B cell (primary cell): ENCODE measurements around the gene MTG2. TPM values are rescaled to one million over a fixed set of nuclear protein-coding genes. Genes with fewer than 3 reads are reported as not detected.

Experiments
- ATAC-seq: fragments of 200-7000 bp; cut with Tn5 transposase; one replicate; pipeline ENCODE4 v1.10.0; 2021; ENCODE audit warnings: low read depth, mild to moderate bottlenecking, moderate number of reproducible peaks, moderate library complexity
- CTCF ChIA-PET: fragments of 350-600 bp; sonication (Branson Sonifier 250); formaldehyde crosslinking; loops from one replicate; lab custom pipeline; 2021; ENCODE audit warnings: antibody characterized with exemption, inconsistent platforms; lab: Charles Lee
- POLR2A ChIA-PET: fragments of 350-600 bp; sonication (Branson Sonifier 250); formaldehyde crosslinking; loops from one replicate; lab custom pipeline; 2021; ENCODE audit warnings: antibody characterized with exemption; lab: Charles Lee
- DNase-seq: peaks from one replicate; pipeline ENCODE4 v3.0.0; 2013
- H2AFZ ChIP-seq: 2 replicates; pipeline ENCODE4 v1.6.1; 2012; ENCODE audit warnings: mild to moderate bottlenecking, low read depth, low read length; ENCODE audit not compliant: insufficient read depth, poor library complexity, severe bottlenecking
- H3K27ac ChIP-seq, 2 donors: 1 replicate in 1 of 2; 2 replicates in 1 of 2; pipeline ENCODE4 v1.5.1; 2012 to 2013; ENCODE audit warnings: low read length in 2 of 2, mild to moderate bottlenecking in 2 of 2, moderate library complexity in 1 of 2
- H3K27me3 ChIP-seq, 4 experiments: fragments of 200-600 bp in 1 of 4; sonication (generic) in 1 of 4; replicated peaks in 1 of 4; 1 replicate in 2 of 4; 2 replicates in 2 of 4; pipeline versions ENCODE4 v1.6.1 to v1.7.0; 2013 to 2016; ENCODE audit warnings: low read length in 3 of 4, mild to moderate bottlenecking in 2 of 4, mixed read lengths in 1 of 4, moderate library complexity in 1 of 4; ENCODE audit not compliant: insufficient read depth in 4 of 4, control insufficient read depth in 3 of 4; ENCODE audit errors: control extremely low read depth in 1 of 4
- H3K36me3 ChIP-seq, 2 experiments: replicated peaks in 1 of 2; 1 replicate in 1 of 2; 2 replicates in 1 of 2; pipeline versions ENCODE4 v1.6.1 to v1.7.1; 2013; ENCODE audit warnings: low read length in 1 of 2; ENCODE audit not compliant: insufficient read depth in 2 of 2, control insufficient read depth in 1 of 2; ENCODE audit errors: control extremely low read depth in 1 of 2, extremely low read depth in 1 of 2
- H3K4me1 ChIP-seq, 2 donors: fragments of 200-600 bp in 1 of 2; sonication (generic) in 1 of 2; 1 replicate in 1 of 2; 2 replicates in 1 of 2; pipeline versions ENCODE4 v1.5.1 to v1.6.1; 2013 to 2017; ENCODE audit warnings: low read length in 2 of 2; ENCODE audit not compliant: control insufficient read depth in 2 of 2, insufficient read depth in 2 of 2
- H3K4me2 ChIP-seq: replicated peaks from 2 replicates; pipeline ENCODE3; 2012; ENCODE audit warnings: mild to moderate bottlenecking, low read depth, low read length; ENCODE audit not compliant: poor library complexity, severe bottlenecking
- H3K4me3 ChIP-seq, 5 experiments: fragments of 200-600 bp in 1 of 5; sonication (generic) in 1 of 5; 1 replicate in 3 of 5; 2 replicates in 2 of 5; pipeline versions ENCODE4 v1.5.1 to v1.7.0; 2011 to 2016; ENCODE audit warnings: low read length in 4 of 5, mild to moderate bottlenecking in 4 of 5, low read depth in 2 of 5, control low read depth in 1 of 5, moderate library complexity in 1 of 5; ENCODE audit not compliant: insufficient read depth in 1 of 5; ENCODE audit errors: control extremely low read depth in 1 of 5, extremely low read depth in 1 of 5
- H3K79me2 ChIP-seq: fragments of 200-600 bp; sonication (generic); one replicate; pipeline ENCODE4 v1.6.0; 2016; ENCODE audit warnings: low read length; ENCODE audit not compliant: control insufficient read depth, insufficient read depth
- H3K9ac ChIP-seq: fragments of 200-600 bp; sonication (generic); 2 replicates; pipeline ENCODE4 v1.6.1; 2017; ENCODE audit warnings: mild to moderate bottlenecking, low read length, moderate library complexity
- H3K9me3 ChIP-seq, 3 donors: one replicate each; pipeline versions ENCODE4 v1.6.1 to v1.7.1; 2013; ENCODE audit warnings: low read length in 2 of 3; ENCODE audit not compliant: control insufficient read depth in 2 of 3, insufficient read depth in 1 of 3; ENCODE audit errors: control extremely low read depth in 1 of 3
- H4K20me1 ChIP-seq: 2 replicates; pipeline ENCODE4 v1.6.0; 2012; ENCODE audit warnings: mild to moderate bottlenecking, low read length; ENCODE audit not compliant: insufficient read depth, control insufficient read depth, poor library complexity, severe bottlenecking
- H3K27ac Mint-ChIP-seq: one replicate; pipeline ENCODE4 v1.8.0; 2021; ENCODE audit warnings: mixed read lengths
- H3K27me3 Mint-ChIP-seq: one replicate; pipeline ENCODE4 v1.8.0; 2021; ENCODE audit warnings: mixed read lengths
- H3K4me1 Mint-ChIP-seq: one replicate; pipeline ENCODE4 v1.8.0; 2021; ENCODE audit warnings: mixed read lengths
- H3K4me3 Mint-ChIP-seq: one replicate; pipeline ENCODE4 v1.8.0; 2021; ENCODE audit warnings: mixed read lengths
- H3K9me3 Mint-ChIP-seq: one replicate; pipeline ENCODE4 v1.8.0; 2022; ENCODE audit warnings: mixed read lengths; ENCODE audit not compliant: insufficient read depth
- CTCF ChIP-seq: fragments of 200-600 bp; IDR thresholded peaks from one replicate; pipeline ENCODE4 v1.8.0; 2022; ENCODE audit warnings: antibody characterized with exemption, mild to moderate bottlenecking
- EZH2 ChIP-seq: IDR thresholded peaks from 2 replicates; pipeline ENCODE4 v1.6.1; 2012; ENCODE audit warnings: borderline replicate concordance, low read depth, mild to moderate bottlenecking, moderate library complexity, low read length; ENCODE audit not compliant: insufficient read depth, poor library complexity, severe bottlenecking
- WGBS: methylation state at CpG from one replicate; pipeline ENCODE4 v1.1.5; 2013; ENCODE audit warnings: missing lambda C conversion rate; ENCODE audit not compliant: insufficient coverage; 5-methylcytosine and 5-hydroxymethylcytosine counted together
- intact Hi-C: fragments of 100-400 bp; cut with micrococcal nuclease; formaldehyde crosslinking; loops from one replicate; pipeline ENCODE4 v1.10.0; 2022
- polyA plus RNA-seq: library from polyadenylated mRNA; depleted of rRNA; stranded (reverse); fragments of >200 nt; gene quantifications from 2 replicates; pipeline ENCODE4 v1.2.3, GENCODE V29; 2012
- total RNA-seq, 2 donors: library from RNA; stranded (reverse); fragments of 120-200 nt in 1 of 2; gene quantifications; 1 replicate in 1 of 2; 2 replicates in 1 of 2; pipeline versions ENCODE4 v1.2.3 to v1.2.4, GENCODE V29; 2013 to 2022

Gene MTG2
- total and polyA plus RNA-seq, 2 donors (not counting 1 experiment from before 2014, with no cell fraction given) = 29.6 to 48.4 TPM

GRCh38 chr20:62248890-62249560 is 66.2 kb downstream of the MTG2 start:
- peaks cover 30% of the 10 kb centered on the region for H3K4me1 Mint-ChIP-seq

More at GRCh38 chr20:62248890-62249560, 66.2 kb downstream of the MTG2 start:
- no peaks in the 10 kb centered on the region for H3K9me3 Mint-ChIP-seq
- no peak overlapping the region for H3K4me3 Mint-ChIP-seq
- no peak overlapping the region for H2AFZ ChIP-seq
- H3K4me2 ChIP-seq = peak overlapping the region; percentile 9
- ChIA-PET CTCF (no interaction called here), POLR2A (interaction anchor here (0.7 to 1.1 kb wide), 2 partner anchors 9 to 57 kb away, joined by 3 read pairs; no protein-coding TSS in a partner anchor)
- H3K9ac ChIP-seq = no peak overlapping the region
- no peak overlapping the region for H3K27ac ChIP-seq
- H4K20me1 ChIP-seq = peaks cover 93% of the 10 kb centered on the region
- intact Hi-C loops = no loop called here
- WGBS = 71% methylated on average over 3 of the region's 6 CpGs
- ATAC-seq (no peak), DNase-seq (no peak)
- no peak overlapping the region for H3K4me3 ChIP-seq
- no peaks in the 10 kb centered on the region for H3K9me3 ChIP-seq
- peak overlapping the region; percentile 37 for H3K27ac Mint-ChIP-seq
- H3K27me3 Mint-ChIP-seq = no peaks in the 10 kb centered on the region
- H3K4me1 ChIP-seq = peaks cover 9 to 16% of the 10 kb centered on the region in 2 donors
- H3K36me3 ChIP-seq = peaks cover 0 to 13% of the 10 kb centered on the region in 2 experiments
- peaks cover 98% of the 10 kb centered on the region for H3K79me2 ChIP-seq
- TF ChIP-seq EZH2 (no peak), CTCF (no peak)
- H3K27me3 ChIP-seq = no peaks in the 10 kb centered on the region
